ENCODE measurements around the gene CX3CL1. TPM values are rescaled to one million over a fixed set of nuclear protein-coding genes. Genes with fewer than 3 reads are reported as not detected.
"Not testable (repeated sequence)": the region's sequence is repeated elsewhere in the genome, so short reads cannot be mapped to it uniquely, and the experiment has no call there.

The CX3CL1 gene
- total RNA-seq, 1 experiment from 2014 or later: 0.15 TPM

DNA sequence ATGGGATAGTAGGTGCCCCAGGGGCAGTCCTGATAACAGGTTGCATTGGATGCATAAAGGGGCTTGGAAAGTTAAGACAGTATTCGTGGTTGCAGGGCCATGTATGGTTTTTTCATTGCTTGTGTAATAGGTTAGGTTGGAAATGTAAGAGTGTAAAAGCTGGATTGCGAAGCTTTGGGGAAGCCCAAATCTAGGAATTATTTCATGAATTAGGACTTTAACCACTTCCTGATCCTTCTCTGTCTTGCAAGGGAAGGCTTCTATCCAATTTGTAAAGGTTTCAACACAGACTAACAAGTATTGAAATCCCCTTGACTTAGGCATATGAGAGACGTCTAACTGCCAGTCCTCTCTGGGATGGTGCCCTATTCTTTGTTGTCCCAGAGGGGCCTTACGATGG is 24.5 kb downstream of the CX3CL1 start:
- no peaks in the 10 kb centered on the region for H4K20me1 ChIP-seq (ENCODE audit: insufficient read depth)
- no peak overlapping the region for H3K27ac ChIP-seq (ENCODE audit: low read depth, low read length)
- no peaks in the 10 kb centered on the region for H3K36me3 ChIP-seq (ENCODE audit: control insufficient read depth in 1 of 2, insufficient read depth in 2 of 2, low read length in 2 of 2)
- H3K9me2 ChIP-seq (ENCODE audit: insufficient read depth): no peaks in the 10 kb centered on the region
- TF ChIP-seq, protein P1, sequence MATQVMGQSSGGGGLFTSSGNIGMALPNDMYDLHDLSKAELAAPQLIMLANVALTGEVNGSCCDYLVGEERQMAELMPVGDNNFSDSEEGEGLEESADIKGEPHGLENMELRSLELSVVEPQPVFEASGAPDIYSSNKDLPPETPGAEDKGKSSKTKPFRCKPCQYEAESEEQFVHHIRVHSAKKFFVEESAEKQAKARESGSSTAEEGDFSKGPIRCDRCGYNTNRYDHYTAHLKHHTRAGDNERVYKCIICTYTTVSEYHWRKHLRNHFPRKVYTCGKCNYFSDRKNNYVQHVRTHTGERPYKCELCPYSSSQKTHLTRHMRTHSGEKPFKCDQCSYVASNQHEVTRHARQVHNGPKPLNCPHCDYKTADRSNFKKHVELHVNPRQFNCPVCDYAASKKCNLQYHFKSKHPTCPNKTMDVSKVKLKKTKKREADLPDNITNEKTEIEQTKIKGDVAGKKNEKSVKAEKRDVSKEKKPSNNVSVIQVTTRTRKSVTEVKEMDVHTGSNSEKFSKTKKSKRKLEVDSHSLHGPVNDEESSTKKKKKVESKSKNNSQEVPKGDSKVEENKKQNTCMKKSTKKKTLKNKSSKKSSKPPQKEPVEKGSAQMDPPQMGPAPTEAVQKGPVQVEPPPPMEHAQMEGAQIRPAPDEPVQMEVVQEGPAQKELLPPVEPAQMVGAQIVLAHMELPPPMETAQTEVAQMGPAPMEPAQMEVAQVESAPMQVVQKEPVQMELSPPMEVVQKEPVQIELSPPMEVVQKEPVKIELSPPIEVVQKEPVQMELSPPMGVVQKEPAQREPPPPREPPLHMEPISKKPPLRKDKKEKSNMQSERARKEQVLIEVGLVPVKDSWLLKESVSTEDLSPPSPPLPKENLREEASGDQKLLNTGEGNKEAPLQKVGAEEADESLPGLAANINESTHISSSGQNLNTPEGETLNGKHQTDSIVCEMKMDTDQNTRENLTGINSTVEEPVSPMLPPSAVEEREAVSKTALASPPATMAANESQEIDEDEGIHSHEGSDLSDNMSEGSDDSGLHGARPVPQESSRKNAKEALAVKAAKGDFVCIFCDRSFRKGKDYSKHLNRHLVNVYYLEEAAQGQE (IDR thresholded peaks at IDR 0.05; ENCODE audit: low read depth): no peak
- TF ChIP-seq ELF1 (IDR thresholded peaks at IDR 0.05; ENCODE audit: borderline replicate concordance, low read depth): no peak
- TF ChIP-seq TCF7L2 (IDR thresholded peaks at IDR 0.05; ENCODE audit: borderline replicate concordance, extremely low read depth, insufficient read depth, insufficient read length): no peak
- TF ChIP-seq, protein P2, sequence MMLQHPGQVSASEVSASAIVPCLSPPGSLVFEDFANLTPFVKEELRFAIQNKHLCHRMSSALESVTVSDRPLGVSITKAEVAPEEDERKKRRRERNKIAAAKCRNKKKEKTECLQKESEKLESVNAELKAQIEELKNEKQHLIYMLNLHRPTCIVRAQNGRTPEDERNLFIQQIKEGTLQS (IDR thresholded peaks at IDR 0.05): no peak
- H3K27me3 ChIP-seq (ENCODE audit: insufficient read depth, low read length): no peaks in the 10 kb centered on the region
- H3K4me2 ChIP-seq (ENCODE audit: low read length): no peak overlapping the region
- DNase-seq (ENCODE audit: low read depth, low spot score): no peak
- H2AFZ ChIP-seq (ENCODE audit: low read depth, low read length, poor library complexity, severe bottlenecking): no peak overlapping the region
- POLR2A ChIA-PET: no interaction called here
- H3K4me1 ChIP-seq (ENCODE audit: control insufficient read depth in 1 of 2, insufficient read depth in 2 of 2, low read length in 2 of 2): no peaks in the 10 kb centered on the region
- H3K79me2 ChIP-seq (ENCODE audit: insufficient read depth, low read length): no peaks in the 10 kb centered on the region
- RAD21 ChIA-PET (ENCODE audit: low non-redundant PET in 1 of 2, low total read pairs in 2 of 2, uncharacterized antibody in 2 of 2, unreplicated experiment in 2 of 2): no interaction called here
- intact Hi-C loops (cut with micrococcal nuclease): no loop called here
- no TSS peak for BruUV-seq (replicated peaks)
- ATAC-seq: no peak
- CTCF ChIA-PET: no interaction called here
- H3K9me3 ChIP-seq (ENCODE audit: control insufficient read depth in 1 of 2, insufficient read depth in 1 of 2, low read depth in 1 of 2, low read length in 2 of 2): no peaks in the 10 kb centered on the region
- H3K4me3 ChIP-seq (replicated peaks in 1 of 2; ENCODE audit: low read depth in 1 of 2, low read length in 2 of 2): no peak overlapping the region
- H3K9ac ChIP-seq (ENCODE audit: low read length): no peak overlapping the region

DNA sequence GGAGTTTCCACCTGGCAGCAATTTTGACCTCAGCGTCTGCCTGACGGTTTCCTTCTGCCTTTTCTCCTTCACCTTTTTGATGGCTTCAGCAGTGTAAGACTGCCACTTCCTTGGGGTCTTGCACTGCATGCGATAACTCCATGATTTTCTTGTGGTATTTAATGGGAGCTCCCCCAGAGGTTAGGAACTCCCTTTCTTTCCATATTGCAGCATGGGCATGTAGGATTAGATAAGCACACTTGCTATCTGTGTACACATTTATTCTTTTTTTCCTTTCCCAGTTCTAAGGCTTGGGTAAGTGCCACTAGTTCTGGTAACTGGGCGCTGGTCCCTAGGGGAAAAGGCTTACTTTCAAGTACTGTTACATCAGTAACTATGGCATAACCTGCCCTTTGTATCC is 25.2 kb downstream of the CX3CL1 start:
- CTCF ChIA-PET; H2AFZ ChIP-seq (ENCODE audit: low read depth, low read length, poor library complexity, severe bottlenecking); H3K4me2 ChIP-seq (ENCODE audit: low read length); ATAC-seq; H3K79me2 ChIP-seq (ENCODE audit: insufficient read depth, low read length); H3K9ac ChIP-seq (ENCODE audit: low read length); H3K27ac ChIP-seq (ENCODE audit: low read depth, low read length); POLR2A ChIA-PET; H3K9me3 ChIP-seq (ENCODE audit: control insufficient read depth in 1 of 2, insufficient read depth in 1 of 2, low read depth in 1 of 2, low read length in 2 of 2); H3K36me3 ChIP-seq (ENCODE audit: control insufficient read depth in 1 of 2, insufficient read depth in 2 of 2, low read length in 2 of 2); H3K4me3 ChIP-seq (replicated peaks in 1 of 2; ENCODE audit: low read depth in 1 of 2, low read length in 2 of 2); H4K20me1 ChIP-seq (ENCODE audit: insufficient read depth); H3K9me2 ChIP-seq (ENCODE audit: insufficient read depth); intact Hi-C loops (cut with micrococcal nuclease); DNase-seq (ENCODE audit: low read depth, low spot score); H3K27me3 ChIP-seq (ENCODE audit: insufficient read depth, low read length); RAD21 ChIA-PET (ENCODE audit: low non-redundant PET in 1 of 2, low total read pairs in 2 of 2, uncharacterized antibody in 2 of 2, unreplicated experiment in 2 of 2); H3K4me1 ChIP-seq (ENCODE audit: control insufficient read depth in 1 of 2, insufficient read depth in 2 of 2, low read length in 2 of 2); BruUV-seq (replicated peaks): not testable (repeated sequence)

Measured in HCT116 (cell line).